HG03280 (cell line): ENCODE measurements around the gene DGCR2.
"Not testable (repeated sequence)": the region's sequence is repeated elsewhere in the genome, so short reads cannot be mapped to it uniquely, and the experiment has no call there.

Source experiments
- ATAC-seq: cut with Tn5 transposase; IDR thresholded peaks from one replicate; pipeline ENCODE4 v1.9.1; 2021; ENCODE audit warnings: mild to moderate bottlenecking, moderate library complexity; ENCODE audit not compliant: unreplicated experiment

Gene DGCR2

GRCh38 chr22:19032898-19033567 lies 89.2 kb downstream of the DGCR2 start:
- ATAC-seq: not testable (repeated sequence)

GRCh38 chr22:19032156-19032785 lies 89.9 kb downstream of the DGCR2 start:
- ATAC-seq: not testable (repeated sequence)

GRCh38 chr22:19030889-19031252 lies 91.3 kb downstream of the DGCR2 start:
- not testable (repeated sequence) for ATAC-seq

- not testable (repeated sequence) for ATAC-seq
Observed at GRCh38 chr22:19030226-19030888, 91.9 kb downstream of the DGCR2 start.

GRCh38 chr22:19029113-19030103 lies 92.8 kb downstream of the DGCR2 start:
- not testable (repeated sequence) for ATAC-seq

- not testable (repeated sequence) for ATAC-seq
Observed at GRCh38 chr22:19028060-19028455, 94.2 kb downstream of the DGCR2 start.

GRCh38 chr22:19027371-19028059 lies 94.7 kb downstream of the DGCR2 start:
- not testable (repeated sequence) for ATAC-seq

GRCh38 chr22:19026080-19026479 lies 96.1 kb downstream of the DGCR2 start:
- not testable (repeated sequence) for ATAC-seq

GRCh38 chr22:19024956-19025489 lies 97.2 kb downstream of the DGCR2 start:
- not testable (repeated sequence) for ATAC-seq

GRCh38 chr22:19023931-19024330 lies 98.3 kb downstream of the DGCR2 start:
- not testable (repeated sequence) for ATAC-seq

- ATAC-seq: no peak
Observed at GRCh38 chr22:19022755-19023154, 99.5 kb downstream of the DGCR2 start.

GRCh38 chr22:19019679-19020032 lies 102.6 kb downstream of the DGCR2 start:
- no peak for ATAC-seq

GRCh38 chr22:19019029-19019678 lies 103.1 kb downstream of the DGCR2 start:
- ATAC-seq: no peak

- no peak for ATAC-seq
Observed at GRCh38 chr22:19018256-19018655, 104.0 kb downstream of the DGCR2 start.

- ATAC-seq: no peak
Observed at GRCh38 chr22:19016081-19016766, 106.0 kb downstream of the DGCR2 start.

GRCh38 chr22:19014886-19015285 lies 107.3 kb downstream of the DGCR2 start:
- no peak for ATAC-seq

GRCh38 chr22:19013881-19014598 lies 108.2 kb downstream of the DGCR2 start:
- ATAC-seq: not testable (repeated sequence)

- not testable (repeated sequence) for ATAC-seq
Observed at GRCh38 chr22:19013411-19013810, 108.8 kb downstream of the DGCR2 start.
